ENCODE results near the gene CTDP1.
A peak's percentile ranks its signal among the peaks of the same experiment; 100 is the strongest.

CTDP1 gene

DNA sequence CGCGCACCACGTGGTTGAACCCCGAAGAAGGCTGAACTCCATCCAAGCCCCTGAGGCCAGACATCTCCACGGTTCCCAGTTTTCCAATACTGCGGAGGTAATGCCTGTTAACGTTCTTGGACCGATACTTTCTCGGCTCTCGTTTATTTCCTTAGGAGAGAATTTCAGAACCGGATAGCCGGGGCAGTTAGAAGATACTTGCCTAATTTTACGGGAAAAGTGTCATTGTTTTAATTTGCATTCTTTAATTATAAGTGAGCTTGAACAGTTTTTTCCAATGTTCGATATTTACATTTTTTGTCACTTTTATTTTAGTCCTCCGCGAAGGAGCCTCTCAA is 107.9 kb downstream of the CTDP1 start:
- DNase-seq: no peak

DNA sequence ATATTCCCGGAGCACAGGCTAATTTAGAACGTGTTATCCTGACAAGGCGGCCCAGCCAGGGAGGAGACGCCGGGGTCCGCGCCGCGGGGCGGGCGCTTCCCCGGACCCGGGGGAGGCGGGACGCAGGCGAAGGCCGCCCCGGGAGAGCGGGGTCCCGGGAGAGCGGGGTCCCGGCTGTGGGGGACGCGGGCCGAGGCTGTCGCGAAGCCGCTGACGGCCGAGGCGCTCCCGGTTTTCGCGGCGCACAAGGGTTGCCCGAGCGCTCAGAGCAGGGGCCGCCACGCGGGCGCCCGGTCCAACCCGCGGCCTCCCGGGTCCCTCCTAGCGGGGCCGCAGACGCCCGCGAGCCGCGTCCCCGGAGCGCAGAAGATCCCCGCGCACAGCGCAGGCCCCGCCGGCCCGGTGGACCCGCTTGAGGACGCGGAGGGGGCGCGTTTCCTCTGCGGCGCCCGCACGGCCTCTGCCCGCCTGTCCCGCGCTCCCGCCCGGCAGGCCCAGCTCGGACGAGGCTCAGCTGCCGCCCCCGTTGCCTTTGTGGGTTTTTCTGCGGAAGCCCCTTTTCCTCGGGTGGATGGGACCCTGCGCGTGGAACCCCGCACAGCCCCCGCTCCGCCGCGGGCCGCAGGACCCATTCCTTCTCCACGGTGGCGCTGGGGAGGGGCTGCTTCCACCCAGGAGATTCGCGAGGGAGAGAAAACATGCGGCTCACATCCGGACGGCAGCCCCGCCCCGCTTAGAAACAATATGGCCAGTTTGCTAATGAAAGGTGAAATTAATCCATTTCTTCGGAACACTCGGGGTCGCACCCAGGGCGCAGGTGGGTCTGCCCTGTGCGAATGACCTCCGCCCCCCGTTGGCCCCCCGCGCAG is 108.5 kb downstream of the CTDP1 start:
- no peak for DNase-seq

DNA sequence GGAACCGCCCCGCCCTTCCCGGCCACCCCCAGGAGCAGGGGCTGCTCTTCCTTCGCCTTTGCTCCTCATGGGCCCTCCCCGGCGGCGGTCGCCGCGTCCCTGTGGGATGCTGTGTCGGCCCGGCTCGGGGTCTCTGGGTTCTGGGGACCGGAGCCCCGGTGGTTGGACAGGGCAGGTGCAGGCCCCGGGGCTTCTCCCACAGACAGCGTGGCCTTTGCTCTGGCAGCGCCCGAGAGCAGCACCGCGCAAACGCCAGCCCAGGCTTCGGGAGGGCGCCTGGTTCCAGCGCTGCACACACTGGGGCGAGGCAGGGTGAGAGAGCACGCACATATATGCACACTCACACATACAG is 109.1 kb downstream of the CTDP1 start:
- DNase-seq: no peak

DNA sequence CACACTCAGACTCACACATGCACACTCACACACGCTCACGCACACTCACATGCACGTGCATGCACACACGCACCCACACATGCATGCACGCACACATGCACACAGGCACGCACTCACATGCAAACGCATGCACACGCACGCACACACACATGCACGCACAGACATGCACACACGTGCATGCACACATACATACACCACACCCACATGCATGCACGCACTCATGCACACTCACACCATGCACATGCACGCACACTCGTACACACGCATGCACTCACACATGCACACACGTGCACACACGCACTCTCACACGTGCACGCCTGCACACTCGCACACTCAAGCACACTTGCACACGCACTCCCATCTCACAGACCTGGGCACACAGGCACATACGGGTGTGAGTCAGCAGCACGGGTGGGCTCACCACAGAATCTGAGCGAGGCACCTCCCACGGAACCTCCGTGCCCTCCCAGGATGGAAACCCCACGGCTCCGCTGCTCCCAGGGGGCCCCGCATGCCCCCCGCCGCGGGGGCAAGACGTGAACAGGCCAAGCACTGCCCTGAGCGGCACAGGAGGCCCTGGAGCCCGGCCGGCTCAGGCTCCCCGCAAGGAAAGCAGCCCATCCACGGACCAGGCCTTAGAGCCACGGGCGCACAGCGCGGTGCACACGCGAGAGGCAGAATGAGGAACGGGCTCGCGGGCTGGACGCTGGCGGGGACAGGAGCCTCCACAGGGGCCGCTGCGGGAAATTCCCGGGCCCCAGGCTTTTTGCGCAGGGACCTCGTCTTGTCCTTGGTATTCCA is 109.7 kb downstream of the CTDP1 start:
- DNase-seq: no peak

DNA sequence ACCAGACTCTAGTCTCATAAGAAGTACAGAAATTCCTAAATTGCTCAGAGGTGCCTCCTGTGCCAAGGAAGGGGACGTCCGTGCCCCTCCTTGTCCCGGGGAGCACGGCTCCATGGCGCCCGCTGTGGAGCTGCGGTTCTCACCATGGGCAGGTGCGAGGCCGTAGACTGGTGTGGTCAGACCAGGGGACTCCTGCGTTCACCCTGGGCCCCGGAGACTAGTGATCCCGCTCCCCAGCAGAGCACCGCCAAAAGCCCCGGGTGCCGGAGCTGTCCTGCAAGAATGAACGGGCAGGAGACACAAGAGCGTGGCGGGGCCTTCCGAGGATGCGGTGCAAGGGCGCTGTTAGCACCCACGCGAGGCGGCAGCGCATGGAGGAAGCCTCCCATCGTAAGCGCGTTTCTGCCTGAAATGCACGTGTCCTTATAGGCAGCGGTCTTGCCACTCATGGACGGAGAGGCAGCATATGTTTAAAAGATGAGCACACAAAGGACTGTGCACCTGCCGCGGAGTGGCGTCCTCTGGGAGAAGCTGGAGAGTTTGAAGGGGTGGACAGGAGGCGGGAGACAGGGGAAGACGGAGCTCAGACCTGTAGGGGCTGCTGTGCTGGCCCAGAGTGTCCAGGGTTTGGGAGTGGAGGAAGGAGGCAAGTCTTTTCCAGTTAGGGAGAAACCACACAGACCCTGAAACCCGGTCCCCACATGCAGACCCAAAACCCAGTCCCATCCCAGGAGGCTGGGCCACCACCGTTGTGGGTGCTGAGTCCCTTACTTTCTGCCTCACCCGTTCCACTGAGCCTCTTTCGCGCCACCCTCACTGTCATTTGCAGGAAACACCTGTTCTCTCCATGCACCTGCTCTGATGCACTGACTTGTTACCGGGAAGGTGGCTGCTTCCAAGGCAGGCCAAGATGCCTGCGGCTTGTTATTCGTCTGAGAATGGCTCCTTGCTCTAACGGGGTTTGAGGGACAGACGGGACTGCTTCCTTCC is 110.6 kb downstream of the CTDP1 start:
- no peak for DNase-seq

DNA sequence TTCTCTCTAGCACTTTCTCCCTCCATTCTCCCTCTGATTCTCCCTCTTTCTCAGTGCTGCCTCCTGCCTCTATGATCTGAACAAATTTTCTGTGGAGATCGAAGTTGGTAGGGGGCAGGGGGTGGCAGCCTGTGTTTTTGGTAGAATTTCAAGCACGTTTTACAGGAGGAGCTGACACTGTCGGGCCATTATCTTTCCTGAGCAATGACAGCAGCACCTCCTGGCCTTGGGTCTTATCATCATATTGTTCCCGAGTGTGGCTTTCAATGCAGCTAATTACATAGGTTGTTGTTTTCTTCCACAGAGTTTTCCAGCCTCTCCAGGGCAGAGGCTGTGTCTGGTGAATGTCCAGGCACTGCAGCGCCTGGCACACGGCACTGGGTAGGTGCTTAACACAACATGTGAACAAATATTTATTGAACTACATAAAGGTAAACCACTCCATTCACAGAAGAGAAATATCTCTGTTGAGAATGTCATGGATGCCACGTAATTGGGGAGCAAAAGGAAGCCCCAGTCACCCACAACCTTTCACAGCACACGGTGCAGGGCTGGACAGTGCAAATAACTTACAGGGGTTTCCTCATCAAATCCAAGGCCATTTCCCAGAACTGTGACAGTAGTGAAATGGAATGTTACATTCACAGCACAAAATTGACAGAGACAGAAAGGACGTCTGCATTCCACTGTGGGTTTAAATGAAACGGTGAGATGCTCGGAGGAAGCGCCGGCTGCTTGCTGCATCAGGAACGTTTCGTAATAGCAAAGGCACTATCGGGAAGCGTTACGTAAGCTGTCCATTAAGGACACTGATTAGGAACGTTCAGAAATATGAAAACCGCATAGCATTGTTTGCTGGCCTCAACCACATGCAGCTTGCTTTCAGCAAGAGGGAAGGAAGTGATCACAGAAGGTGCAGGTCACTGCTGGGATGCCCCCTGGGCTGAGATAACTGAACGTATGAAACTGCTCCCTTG is 111.7 kb downstream of the CTDP1 start:
- peak; percentile 26 for DNase-seq

DNA sequence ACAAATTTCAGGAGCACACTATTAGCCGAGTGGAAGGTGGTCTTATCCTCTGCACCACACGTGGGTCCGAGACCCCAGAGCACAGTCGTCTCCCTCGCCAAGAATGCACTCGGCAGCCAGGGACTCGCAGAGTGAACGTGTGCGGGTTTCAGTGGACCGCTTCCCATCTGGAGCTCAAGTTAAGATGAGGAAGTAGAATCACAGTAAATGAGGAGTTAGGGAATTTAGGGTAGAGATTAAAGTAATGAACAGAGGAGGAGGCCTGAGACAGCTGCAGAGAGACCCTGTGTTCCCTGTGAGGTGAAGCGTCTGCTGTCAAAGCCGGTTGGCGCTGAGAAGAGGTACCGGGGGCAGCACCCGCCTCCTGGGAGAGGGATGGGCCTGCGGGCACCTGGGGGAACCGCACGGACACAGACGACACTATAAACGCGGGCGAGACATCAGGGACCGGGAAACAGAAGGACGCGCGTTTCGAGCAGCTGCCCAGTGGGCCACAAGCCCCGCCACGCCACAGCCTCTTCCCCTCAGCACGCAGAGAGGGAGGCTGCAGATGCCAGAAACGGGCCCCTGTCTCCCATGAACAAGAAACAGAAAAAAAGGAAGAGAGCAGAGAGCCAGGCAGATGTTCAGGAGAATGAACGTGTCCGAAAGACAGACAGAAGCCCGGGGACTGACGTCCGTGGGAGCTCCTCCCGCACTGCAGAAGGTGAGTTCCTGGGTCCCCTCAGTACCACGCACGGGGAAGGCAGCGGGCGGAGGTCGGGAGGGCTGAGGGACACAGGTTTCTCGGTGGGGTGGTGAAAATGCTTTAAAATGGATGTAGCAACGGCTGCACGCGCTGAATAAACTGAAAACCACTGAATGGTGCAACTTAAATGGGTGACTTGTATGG is 112.7 kb downstream of the CTDP1 start:
- no peak for DNase-seq

DNA sequence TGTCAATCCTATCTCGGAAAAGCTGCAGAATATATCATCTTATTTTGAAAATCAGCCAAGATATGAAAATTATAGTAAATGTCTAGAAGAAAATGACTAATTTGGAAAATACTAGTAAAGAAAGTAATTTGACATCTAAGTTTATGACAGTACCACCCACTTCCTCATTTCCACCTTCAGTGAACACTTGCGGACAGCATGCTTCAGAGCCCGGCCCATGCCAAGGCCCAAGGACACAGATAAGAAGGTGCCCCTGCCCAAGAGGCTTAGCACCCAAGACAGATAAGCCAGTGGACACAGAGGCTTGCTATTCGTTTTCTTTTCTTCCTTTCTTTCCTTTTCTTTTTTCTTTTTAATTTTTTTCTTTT is 113.4 kb downstream of the CTDP1 start:
- DNase-seq: no peak

DNA sequence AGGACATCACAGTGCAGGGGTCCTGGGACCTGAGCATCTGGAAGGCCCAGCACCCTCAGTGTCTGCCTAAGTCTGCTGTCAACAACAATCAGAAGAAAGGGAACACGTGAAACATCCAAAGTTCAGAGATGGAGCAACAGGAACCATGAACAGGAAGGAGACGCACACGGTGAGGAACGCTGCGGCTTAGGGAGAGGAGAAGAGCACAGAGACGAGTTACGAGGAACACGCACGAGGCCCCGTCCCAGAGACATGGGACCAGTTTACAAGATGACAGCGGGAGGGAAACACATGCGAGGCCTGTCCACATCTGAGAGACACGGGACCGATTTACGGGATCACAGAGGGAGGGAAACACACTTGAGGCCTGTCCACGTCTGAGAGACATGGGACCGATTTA is 115.2 kb downstream of the CTDP1 start:
- no peak for DNase-seq

DNA sequence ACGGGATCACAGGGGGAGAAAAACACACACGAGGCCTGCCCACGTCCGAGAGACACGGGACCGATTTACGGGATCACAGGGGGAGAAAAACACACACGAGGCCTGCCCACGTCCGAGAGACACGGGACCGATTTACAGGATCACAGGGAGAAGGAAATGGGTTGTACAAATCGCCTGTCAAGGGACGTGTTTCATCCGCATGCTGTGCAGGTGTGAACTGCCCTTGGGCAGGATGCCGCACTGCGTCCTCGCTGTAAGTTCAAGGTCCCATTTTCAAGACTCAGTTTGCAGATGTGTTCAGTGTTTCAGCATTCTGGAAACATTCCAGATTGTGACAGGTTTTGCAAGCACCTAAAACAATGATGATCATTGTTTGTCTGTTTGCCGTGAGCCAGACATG is 115.8 kb downstream of the CTDP1 start:
- DNase-seq: no peak

DNA sequence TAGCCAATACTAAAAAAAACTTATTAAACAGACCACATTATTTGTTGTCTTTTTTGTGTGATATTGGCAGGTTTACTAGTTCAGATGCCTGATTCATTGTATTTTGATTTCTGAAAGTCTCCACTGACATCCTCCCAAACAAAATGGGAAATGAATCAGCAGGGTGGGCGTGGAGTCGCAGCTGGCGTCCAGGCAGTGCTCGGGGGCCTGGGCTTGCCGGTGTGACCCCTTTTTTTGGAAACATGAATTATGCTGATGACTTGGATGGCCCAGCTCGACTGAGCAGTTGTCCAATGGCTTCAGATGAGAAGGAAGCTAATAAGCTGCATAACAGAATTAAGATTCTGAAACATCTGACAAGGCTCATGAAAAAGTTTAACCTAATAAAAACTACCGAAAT is 116.4 kb downstream of the CTDP1 start:
- no peak for DNase-seq

DNA sequence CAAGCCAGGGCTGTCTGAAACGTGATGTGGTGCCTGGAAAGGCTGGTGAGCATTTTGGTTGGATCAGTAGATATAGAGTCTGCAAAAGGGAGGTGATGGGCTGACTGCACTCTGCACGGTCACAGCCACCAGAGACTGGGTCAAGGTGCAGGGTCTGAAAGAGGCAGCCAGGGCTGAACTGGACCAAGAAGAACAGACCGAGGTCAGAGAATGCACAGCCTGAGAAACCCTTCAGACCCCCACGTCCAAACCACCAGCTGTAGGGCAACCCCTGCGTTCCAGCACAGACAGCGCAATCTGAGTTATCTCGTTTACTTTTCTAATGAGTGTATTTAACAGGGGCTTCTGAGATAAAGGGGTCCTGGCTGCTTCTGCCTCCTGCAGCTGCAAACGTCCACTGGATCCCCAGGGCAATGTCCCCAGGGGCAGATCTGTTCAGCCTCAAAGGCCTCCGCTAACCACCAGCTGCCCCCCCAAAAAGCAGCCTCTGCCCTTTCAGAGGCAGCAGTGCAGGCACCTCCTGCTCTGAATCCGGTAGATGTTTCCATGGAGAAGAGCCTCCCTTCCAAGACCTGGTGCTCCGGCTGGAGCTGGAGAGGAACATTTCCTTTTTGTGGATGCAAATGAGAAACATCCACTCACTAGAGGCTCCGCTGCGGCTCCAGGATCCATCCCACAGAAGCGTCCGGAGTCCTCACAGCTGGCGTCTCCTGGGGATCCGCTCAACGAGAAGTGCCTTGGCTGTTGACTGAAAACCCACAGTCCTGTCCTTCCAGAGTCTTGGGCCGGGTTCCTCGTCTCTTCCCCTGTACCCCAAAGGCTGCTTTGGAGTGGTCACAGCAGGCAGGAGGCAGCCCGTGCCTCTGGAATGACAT is 117.2 kb downstream of the CTDP1 start:
- no peak for DNase-seq

DNA sequence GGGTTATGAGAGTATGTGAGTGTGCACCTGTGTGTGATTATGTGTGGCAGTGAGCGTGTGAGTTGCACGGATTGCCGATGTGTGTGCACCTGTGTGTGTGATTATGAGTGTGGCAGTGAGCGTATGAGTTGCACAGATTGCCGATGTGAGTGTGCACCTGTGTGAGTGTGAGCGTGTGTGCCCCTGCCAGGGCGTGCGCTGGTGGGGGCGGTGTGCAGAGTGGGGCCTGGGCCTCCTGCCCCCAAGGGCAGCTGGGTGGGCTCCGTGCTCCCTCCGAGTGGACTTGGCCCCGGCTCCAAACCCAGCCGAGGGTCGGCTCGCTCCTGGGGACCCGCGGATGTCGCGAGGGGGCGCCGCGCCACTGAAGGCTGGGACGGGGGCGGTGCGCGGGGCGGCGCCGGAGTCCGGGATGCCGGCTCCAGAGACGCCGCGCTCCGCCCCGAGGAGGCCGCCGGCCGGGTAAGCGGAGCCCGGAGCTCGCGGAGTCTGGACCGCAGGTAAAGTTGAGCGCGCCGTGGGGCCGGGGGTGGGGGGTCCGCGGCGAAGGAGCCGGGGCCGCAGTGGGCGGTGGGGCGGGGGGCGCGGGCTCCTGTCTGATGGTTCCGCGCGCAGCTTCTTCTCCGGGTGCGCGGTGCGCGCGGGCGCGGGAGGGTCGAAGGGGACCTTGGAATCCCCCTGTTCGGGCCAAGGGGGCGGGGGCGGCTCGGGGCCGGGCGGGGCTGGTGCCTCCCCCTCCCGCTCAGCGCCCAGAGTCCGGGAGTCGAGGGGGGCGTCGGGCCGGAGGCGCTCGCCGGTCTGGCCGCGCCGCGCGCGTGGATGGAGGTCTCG is 118.1 kb downstream of the CTDP1 start, which contains the start of gene KCNG2:
KCNG2 (plus strand) TSS at position 421 of the 828 bp plus-strand sequence. CDS start 65,730 bp downstream, outside the sequence.
- no peak for DNase-seq

DNA sequence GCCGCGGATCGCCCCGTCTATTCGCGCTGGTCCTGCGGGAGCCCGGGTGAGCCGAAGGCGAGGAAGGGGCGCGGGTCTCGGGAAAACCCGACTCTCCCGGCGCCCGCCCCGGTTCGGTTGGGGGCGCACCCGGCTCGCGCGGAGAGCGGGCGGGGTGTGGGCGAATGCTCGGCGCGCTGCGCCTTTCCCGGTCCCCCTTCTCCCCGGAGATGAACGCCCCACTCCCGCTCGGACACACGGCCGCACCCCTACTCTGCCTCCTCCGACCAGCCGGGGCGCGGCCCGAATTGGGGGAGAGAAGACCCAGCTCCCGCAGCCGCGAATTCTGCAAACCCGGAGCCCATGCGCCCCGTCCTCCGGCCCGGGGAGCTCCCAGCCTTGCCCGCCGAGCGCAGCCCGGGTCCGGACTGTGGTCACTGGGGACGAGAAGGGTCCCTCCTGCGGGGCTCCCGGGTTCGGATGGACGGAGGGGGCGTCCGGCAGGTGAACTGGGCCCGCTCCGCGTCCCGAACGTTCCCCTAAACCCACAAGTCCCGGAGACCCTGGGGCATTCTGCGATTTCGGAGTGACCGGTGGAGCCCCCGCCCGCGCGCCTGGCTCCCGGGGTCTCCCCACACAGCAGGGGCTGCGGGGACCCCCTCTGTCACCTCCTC is 118.9 kb downstream of the CTDP1 start:
- no peak for DNase-seq

DNA sequence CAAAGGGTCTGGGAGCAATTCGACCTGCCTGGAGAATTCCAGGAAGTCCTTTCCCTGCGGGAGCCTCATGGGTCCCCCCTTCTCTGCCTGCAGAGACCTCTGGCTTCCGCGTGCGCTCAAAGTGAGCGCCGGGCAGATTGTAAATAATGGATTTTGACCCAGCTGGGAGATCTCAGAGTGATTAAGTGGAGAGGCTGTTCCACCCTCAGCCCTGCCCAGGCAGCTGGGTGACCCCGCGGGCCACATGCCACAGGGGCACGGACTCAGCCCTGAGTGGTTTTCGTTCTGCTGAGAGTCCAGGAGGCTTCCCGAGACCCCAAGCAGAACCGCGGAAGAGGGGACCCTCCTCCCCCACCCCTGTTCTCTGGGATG is 119.4 kb downstream of the CTDP1 start:
- no peak for DNase-seq

DNA sequence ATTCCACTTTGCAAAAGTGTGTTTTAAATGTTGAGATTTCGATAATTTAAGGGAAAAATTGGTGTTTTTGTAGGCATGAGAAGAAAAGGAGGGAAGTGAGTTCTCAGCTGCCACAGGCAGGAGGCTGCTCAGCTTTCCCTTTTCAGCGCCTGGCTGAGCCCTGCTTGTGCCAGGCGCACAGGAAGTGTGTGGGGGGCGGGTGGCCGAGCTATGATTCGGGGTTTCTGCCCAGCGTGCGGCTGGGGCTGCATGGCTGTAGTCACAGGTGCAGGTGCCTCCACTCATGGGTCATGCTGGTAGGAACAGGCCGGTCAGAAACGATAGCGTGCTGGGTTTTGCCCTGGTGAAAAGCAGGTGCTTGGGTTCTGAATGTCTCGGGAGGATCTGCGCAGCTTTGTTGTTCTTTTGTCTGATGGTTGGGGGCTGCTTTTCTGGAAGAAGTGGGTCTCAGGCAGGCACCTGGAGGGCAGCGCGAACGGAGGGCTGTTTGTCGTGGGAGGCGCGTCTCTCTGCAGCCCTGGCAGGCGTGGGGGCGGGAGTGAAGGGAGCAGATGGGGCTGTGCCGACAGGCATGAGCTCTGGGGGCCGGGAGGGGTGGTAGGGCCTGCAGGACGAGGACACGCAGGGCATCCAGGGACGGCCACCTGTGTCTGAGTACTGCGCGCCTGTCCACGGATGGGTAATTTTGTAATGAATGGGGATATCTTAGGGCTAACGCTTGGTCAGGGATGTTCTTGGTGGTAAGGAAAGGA is 120.2 kb downstream of the CTDP1 start:
- DNase-seq: no peak

DNA sequence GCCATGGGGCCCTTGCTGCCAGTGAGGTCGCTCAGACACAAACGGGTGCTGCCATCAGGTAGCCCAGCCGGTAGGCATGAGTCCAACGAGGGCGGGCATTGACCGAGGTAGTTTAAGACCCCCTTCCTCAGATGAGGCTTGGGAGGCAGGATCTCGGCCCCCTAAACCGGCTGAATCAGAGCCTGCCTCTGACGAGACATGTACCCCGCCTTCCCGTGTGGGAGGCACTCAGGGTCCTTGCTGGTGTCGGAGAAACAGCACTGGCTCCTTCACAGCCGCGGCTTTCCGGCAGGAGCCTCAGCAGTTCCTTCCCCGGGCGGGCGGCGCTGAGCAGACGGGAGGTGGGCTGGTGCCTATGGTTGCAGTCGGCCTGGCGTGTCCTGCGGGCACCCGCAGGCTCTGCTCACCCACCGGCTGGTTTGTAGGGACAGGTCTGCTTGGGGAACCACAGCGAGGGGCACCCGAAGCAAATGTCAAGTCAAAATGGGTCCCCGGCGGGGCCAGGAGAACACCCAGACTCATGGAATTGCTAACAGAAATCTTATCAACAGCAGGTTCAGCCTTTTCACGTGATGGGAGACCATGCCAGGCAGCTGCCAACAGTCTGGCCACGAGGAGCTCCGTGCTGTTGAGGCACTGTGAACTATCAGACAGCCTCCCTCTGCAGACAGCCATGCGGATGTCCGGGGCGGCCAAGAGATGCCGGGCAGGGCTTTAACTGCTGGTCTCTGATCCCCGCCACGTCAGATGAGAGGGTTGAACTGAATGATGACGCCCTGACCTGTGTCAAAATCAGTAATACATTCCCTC is 121.0 kb downstream of the CTDP1 start:
- DNase-seq: no peak

Measured in CD4-positive, alpha-beta T cell treated with Interleukin-10 for 1 hour (primary cell).